Activated CD4-positive, alpha-beta T cell treated with anti-CD3 and anti-CD28 coated beads for 48 hours (primary cell): ENCODE data around the gene MAMSTR.
A peak's percentile ranks its signal among the peaks of the same experiment; 100 is the strongest.
"Not testable (repeated sequence)": the region's sequence is repeated elsewhere in the genome, so short reads cannot be mapped to it uniquely, and the experiment has no call there.

Experiments
- DNase-seq: peaks from one replicate; pipeline ENCODE4 v3.0.0-alpha.2; 2020

MAMSTR gene

DNA sequence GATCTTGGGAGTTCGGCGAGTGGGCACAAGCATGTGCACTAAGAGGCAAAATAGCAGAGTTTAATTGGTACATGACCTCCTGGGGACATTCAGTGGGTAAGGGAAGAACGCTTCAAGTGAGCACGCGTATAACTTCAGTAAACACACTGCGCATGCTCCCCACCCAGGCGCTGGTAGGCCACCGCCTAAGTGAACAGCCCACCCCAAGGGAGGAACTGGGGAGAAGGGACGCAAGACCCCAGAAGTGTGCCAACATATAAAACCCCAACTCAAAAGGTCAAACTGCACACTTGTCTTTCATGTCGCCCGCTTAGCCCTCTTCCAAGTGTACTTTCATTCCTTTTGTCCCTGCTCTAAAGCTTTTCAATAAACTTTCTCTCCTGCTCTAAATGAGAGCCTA, 36.2 kb downstream of the MAMSTR start:
- peak; percentile 33 for DNase-seq

DNA sequence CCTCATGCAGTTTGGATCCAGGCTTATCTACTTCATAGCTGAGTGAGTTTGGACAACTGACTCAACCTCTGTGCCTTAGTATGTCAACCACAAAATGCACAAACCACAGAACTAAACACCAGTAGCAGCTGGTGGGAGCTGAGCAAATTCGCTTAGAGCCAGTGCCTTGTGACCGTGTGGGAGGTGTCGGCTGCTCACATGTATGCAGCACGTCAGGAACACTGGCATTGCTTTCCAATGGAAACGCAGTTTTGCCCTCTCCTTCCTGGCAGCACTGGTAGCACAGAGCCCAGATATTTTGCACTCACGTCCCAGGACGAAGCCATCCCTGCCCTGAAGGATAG, 38.4 kb downstream of the MAMSTR start:
- DNase-seq = peak; percentile 23

DNA sequence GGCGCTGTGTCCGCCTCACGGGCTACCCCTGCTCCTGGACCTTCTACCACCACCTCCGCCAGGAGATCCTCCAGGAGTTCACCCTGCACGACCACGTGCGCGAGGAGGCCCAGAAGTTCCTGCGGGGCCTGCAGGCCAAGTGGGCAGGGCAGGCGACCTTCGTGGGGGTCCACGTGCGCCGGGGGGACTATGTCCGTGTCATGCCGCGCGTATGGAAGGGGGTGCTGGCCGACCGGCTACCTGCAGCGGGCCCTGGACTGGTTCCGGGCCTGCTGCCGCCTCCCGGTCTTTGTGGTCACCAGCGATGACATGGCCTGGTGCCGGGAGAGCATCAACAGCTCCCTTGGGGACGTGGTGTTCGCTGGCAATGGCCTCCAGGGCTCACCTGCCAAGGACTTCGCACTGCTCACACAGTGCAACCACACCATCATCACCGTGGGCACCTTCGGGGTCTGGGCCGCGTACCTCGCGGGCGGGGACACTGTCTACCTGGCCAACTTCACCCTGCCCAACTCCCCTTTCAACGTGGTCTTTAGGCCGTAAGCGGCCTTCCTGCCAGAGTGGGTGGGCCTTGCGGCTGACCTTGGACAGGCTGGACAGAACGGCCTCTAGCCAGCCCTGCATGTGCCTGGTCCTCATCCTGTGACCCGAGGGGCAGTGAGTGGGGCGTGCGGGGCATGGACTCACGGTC, 38.9 kb downstream of the MAMSTR start:
- DNase-seq = no peak

DNA sequence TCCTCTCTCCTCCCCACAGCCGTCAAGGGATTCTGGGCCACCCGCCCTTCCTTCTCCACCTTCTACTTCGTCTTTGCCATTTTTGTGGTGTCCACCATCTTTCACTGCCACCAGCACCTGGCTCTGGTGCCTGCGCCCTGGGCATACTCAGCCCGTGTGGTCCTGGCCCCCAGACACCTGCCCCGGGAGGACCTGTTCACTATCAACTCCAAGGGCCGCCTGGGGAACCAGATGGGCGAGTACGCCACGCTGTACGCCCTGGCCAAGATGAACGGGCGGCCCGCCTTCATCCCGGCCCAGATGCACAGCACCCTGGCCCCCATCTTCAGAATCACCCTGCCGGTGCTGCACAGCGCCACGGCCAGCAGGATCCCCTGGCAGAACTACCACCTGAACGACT, 39.5 kb downstream of the MAMSTR start:
- DNase-seq = not testable (repeated sequence)

DNA sequence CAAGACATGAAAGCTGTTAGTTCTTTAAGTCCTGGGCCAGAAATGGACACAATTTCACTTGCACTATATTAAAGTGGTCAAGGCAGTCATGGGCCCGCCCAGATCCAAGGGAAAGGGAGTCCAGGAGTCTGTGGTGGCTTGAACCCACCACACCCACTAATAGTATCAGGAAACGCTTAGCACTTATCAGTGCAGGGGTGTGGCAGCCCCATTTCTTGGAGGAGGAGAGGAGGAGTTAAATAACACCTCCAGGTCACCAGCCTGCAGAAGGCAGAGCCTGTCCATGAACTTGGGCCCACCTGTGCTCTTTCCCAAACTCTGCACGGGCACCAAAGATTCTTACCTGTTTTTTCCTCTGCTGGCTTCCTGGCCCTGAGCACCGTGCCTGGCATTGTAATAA, 41.3 kb downstream of the MAMSTR start:
- DNase-seq = no peak

DNA sequence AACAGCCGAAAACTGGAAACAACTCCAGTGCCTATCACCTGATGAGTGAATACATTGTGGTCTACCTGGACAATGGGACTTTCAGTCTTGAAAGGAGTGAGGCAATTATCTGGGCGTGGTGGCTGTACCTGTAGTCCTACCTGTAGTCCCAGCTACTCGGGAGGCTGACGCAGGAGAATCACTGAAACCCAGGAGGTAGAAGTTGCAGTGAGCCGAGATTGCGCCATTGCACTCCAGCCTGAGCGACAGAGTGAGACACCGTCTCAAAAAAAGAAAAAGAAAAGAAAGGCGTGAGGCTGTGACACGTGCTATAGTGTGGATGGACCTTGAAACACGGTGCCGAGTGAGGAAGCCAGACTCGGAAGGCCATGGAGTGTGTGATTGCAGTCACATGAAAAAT, 42.6 kb downstream of the MAMSTR start:
- no peak for DNase-seq

DNA sequence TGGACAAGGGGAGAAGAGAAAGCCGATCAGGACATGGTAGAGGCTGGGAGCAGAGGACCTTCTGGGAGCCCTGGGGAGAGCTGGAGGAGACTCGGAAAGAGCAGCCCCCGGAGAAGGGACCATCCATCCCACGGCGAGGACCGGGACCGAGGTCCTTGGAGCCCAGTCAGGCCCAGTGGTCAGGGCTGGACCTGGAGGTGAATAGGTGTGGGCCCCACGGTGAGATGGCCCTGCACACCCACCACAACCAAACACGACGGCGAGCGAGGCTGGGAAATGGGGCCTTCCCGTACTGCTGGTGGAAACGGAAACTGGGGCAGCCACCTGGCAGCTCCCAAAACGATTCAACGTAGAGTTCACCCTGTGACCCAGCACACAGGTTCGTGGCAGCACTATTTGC, 43.0 kb downstream of the MAMSTR start:
- no peak for DNase-seq

DNA sequence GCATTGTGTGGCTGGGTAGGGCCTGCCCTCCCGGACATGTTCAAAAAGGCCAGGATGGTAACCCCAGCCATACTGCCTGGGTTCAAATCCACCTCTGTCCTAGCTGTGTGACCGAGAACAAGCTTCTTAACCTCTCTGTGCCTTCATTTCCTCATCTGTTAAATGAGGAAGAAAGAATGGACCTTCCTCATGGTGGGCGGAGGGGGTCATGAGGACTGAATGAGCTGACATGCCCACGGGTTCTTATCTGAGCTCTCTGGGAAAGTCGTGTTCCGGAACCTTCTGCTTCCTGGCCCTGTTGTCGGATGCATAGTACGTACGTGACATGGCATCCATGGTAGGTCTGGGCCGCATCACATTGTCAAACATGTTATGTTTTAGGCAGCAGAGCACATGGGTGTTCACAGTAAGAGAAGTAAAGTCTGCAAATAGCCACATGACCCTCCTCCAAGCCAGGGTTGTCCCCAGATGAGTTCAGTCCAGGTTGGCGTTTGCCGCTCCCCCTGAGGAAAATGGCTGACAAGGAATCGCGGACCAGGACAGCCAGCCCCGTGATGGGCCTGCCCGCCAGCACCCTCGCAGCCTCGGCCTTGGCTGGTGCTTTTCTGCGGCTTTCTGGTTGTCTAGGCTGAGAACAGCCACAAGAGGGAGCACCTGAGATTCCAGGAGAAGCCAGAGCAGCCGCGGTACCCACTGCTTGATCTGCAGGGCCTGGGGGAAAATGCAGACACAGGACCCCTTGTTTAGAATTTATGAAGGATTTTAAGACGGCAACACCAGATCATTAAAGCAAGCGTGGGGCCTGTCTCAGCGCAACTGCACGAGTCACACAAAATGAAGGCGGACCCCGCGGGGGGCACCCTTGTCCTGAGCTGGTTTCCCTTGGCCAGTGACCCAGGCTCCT, 44.4 kb downstream of the MAMSTR start:
- DNase-seq = peak; percentile 85

DNA sequence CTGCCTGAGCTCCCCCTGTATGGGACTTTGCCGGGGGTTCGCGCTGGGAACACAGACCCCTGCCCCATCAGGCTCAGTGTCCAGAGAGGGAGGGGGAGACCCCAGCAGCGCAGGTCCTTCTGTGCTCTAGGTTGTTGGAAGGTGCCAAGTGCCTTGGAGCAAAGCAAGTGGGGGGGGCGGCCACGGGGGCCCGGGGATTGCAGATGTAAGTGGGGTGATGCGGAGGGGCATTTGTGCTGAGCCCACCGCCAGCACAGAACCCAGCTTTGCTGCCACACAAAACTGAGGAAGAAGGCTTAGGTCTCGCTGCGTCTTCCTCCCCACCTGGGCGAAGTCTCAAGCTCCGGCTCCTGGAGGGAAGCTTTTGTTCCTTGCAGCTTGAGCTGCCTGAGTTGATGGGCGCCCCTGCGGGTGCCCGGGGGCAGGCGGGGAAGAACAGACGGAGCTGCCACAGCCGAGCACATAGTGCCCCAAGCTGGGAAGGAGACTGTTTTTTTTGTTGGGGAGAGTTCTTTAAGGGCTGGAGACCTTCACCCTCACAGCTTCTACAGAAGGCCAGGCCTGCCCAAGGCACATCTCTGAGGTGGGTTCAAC, 45.2 kb downstream of the MAMSTR start:
- no peak for DNase-seq

DNA sequence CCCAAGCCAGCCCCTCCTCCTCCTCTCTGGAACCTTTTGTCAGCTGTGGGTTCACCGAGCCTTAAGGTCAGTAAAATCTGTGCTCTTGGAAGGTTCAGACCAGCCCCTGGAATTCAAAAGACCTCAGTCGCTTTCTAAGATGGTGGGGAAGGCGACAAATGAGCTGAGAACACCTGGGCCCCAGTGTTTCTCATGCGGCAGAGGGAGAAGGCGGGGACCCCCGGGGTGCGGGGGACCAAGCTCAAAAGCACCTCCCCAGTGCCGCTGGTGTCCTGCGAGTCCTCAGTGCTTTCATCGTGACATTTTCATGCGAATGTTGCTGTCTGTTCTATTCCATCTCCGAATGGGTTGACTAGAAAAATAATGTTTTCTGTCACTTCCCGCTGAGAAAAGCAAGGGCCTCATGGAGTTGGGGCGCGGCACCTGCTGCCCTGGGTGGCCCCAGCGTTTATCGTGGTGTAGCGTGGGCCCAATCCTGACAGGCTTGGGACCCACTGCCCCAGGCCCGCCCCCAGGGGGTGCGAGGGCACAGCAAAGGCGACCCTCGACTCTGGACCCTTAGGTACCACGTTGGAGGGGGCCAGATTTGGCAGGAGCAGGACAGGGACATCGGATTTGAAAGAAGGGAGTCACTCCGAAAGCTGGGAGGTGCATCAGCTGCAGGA, 46.0 kb downstream of the MAMSTR start:
- no peak for DNase-seq

DNA sequence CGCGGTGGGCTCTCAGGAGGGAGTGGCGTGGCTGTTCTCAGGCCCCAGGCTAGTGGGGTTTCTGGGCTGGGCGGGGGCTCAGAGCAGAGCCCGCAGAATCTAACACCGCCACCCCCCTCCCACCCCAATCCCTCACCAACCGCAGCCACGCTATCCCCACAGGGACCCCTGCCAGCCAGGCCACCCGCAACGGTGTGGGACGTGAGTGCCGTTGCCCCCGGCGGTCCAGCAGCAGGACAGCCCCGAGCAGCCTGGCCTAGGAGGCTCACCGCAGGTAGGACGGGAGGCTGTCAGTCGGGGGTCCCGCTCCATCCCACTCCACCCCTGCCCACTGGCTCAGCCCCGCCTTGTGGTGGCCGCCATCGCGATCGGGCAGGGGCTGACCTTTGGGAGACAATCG, 46.5 kb downstream of the MAMSTR start, which contains the start of gene NTN5:
Gene NTN5, minus strand, starts transcription at position 24 of the 400 bp plus-strand sequence. CDS start 2,031 bp downstream, outside the sequence.
- DNase-seq = no peak

DNA sequence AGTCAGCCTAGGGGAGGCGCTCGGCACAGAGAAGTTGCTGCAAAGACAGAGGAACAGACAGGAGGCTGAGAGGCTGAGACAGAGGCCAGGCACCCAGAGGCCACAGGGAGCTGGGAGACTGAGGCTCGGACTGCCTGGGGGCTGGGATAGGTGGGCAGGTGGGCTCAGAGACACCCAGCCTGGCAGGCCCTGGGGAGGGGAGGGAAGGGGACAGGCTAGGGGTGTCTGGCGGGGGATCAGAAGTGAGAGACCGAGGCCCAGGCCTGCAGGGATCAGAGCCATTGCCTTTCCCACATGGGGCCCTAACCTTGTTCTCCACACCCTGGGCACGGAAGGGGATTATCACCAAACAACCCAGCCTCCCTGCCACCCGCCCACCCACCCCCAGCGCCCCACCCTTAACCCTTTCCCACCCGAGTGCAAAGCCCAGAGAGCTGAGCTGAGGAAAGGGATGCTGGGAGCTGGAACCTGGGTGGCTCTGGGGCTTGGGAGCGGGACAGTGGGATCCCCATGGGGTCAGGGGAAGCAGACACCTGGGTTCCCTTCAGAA, 48.0 kb downstream of the MAMSTR start:
- DNase-seq = no peak

DNA sequence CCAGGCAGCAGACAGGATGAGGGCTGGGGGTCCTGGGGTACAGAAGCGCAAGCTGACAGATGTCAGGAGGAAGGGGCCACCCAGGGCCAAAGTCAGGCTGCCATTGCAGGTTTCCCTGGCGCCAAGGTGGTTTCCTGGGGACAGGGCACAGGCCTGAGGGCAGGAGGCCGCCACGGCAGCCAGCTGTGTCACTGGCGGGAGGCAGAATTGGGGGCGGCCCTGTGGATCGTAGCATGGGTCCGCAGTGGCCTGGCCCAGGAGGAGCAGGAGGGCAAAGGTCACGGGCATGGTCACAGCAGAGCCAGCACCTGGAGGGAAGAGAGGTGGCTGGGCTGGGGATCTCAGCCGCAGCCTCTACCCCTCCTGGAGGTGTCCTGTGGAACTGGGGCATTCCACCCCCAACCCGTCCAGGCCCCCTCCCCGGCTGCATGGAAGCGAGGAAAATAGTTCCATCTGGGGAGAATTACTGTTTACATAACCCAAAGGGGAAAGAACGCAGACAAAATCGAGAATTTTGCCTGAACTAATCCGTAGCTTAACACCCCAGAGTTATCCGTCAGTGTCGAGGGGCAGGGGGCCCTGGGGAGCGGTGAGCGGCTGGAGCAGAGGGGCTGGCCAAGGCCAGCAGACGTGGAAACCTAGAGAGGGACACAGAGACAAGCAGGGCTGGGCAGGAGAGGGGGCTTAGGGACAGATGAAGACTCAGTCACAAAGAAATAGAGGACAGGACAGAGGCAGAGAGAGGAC, 48.7 kb downstream of the MAMSTR start:
- no peak for DNase-seq

DNA sequence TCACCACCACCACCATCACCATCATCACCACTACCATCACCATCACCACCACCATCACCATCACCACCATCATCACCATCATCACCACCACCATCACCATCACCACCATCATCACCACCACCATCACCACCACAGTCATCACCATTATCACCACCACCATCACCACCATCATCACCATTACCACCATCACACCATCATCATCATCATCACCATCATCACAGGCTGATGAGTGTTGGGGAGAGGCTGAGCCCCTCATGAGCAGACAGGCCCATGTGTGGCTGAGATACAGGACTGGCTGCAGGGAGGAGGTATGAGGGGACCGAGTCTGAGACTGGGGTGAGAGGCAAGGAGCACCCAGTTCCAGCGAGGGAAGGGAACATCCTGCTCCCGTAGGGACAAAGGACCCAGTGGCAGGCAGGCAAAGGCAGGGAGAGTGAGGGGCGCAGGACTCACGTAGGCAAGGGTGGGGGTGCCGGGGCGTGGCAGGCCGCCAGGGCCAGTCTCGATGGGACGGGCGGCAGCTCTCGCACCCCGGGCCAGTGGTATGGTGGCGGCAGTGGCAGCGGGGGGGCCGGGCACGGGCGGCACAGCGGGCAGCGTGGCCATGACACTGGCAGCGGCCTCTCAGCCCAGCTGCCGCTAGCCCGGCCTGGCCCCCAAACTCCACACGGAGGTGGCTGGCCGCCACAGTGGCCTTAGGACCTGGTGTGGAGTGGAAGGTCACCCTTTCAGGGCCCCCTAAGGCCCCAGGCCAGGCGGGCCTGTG, 49.4 kb downstream of the MAMSTR start:
- DNase-seq = no peak

DNA sequence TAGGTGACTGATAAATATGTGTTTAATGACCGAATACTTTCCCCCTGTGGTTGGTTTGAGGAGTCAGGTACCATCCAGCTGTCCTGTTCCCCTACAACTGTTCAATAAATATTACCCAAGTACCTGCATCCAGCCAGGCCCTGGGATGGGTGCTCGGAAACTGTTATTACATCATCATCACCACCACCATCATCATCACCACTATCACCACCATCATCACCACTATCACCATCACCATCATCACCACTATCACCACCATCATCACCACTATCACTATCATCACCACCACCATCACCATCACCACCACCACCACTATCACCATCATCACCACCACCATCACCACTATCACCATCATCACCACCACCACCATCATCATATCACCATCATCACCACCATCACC, 50.8 kb downstream of the MAMSTR start:
- DNase-seq = no peak

DNA sequence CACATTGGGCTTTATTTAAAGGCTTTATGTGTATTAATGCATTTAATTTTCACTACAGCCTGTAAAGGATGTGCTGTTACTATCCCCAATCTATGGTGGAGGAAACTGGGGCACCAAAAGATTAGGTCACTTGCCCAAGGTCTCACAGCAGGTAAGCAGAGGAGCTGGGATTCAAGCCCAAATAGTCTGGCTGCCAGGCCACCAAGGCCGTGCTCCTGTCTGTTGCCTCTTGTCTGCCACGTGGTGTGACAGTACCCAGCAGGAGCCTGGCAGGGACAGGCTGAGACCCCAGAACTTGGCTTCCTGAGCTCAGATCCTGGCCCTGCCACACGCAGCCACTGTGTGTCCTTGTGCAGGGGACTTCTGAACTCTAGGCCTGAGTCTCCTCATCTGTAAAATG, 51.2 kb downstream of the MAMSTR start:
- DNase-seq = no peak

DNA sequence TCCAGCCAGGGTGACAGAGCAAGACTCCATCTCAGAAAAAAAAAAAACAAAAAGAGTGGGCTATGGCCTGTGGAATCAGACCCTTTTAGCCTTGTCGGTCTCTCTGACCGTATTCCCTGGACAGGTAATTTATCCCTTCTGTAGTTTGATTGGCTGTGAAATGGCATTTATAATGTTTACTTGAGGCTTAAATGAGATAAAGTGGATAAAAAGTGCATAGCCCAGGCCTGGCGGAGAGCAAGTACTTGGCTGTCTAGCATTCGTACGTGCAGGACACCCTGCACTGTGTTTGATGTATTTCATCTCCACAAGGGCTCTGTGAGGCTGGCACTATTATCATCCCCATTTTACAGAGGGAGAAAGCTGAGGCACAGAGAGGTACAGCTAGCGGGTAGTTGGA, 53.7 kb downstream of the MAMSTR start:
- DNase-seq = no peak

DNA sequence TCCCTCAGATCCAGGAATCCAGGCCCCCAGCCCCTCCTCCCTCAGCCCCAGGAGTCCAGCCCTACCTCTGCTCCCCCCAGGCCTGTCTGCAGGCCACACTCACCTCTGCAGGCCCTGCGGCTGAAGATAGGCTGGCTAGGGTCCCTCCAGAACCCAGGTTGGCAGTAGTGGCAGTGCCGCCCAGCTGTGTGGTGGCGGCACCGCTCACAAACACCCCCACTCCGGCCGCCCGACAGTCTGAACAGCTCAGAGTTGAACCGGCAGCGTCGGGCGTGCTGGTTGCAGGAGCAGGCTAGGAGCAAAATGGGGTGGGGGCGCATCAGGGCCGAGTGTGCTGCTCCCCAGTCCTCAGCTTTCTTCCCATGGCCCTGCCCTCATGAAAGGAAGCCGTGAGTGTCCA, 55.0 kb downstream of the MAMSTR start:
- no peak for DNase-seq

DNA sequence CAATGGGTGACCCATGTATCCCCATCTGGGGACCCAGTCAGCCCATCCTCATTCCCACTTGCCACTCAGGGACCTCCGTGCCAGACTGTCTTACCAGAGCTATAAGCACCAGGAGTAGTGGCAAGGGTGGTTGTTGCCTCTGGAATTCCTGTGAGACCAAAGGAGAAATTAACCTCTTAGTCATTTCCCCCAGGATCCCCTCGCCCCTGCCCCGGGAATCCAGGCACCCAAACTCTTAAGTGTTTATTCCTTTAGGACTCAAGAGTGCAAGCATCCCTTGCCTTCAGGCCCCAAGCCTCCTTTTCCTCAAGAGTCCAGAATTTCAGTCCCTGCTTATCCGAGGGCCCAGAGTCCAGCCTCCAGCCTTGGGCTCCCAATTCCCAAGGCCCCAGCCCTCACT, 55.9 kb downstream of the MAMSTR start:
- DNase-seq = no peak
